Activated CD4-positive, alpha-beta memory T cell treated with anti-CD3 and anti-CD28 coated beads, Interleukin-2, amount 10 ng/mL, durations not matched to agents 7 days and 5 days (primary cell): ENCODE measurements around the gene TBC1D3. TPM values are rescaled to one million over a fixed set of nuclear protein-coding genes. Genes with fewer than 3 reads are reported as not detected.
"Not testable (repeated sequence)": the region's sequence is repeated elsewhere in the genome, so short reads cannot be mapped to it uniquely, and the experiment has no call there.

Experiments
- CTCF ChIA-PET: fragments of 350-600 bp; sonication (Branson Sonifier 250); formaldehyde crosslinking; loops from one replicate; lab custom pipeline; 2021; ENCODE audit warnings: antibody characterized with exemption, inconsistent platforms; lab: Charles Lee
- POLR2A ChIA-PET: fragments of 350-600 bp; sonication (Branson Sonifier 250); formaldehyde crosslinking; loops from one replicate; lab custom pipeline; 2021; ENCODE audit warnings: antibody characterized with exemption; lab: Charles Lee
- DNase-seq: peaks from one replicate; pipeline ENCODE4 v3.0.0-alpha.2; 2020
- H3K27ac Mint-ChIP-seq: one replicate; pipeline ENCODE4 v1.8.0; 2021; ENCODE audit warnings: mild to moderate bottlenecking, mixed read lengths
- H3K27me3 Mint-ChIP-seq: one replicate; pipeline ENCODE4 v1.8.0; 2021; ENCODE audit warnings: mixed read lengths
- H3K36me3 Mint-ChIP-seq: one replicate; pipeline ENCODE4 v1.8.0; 2021; ENCODE audit warnings: low read depth, mixed read lengths
- H3K4me1 Mint-ChIP-seq: one replicate; pipeline ENCODE4 v1.8.0; 2021; ENCODE audit warnings: mixed read lengths
- H3K4me3 Mint-ChIP-seq: one replicate; pipeline ENCODE4 v1.8.0; 2021; ENCODE audit warnings: mild to moderate bottlenecking, mixed read lengths
- H3K9me3 Mint-ChIP-seq: one replicate; pipeline ENCODE4 v1.8.0; 2021; ENCODE audit warnings: mixed read lengths
- total RNA-seq, 2 experiments: library from RNA; stranded (reverse); gene quantifications; one replicate each; pipeline ENCODE4 v1.2.3, GENCODE V29; 2021

Gene TBC1D3
- not detected for total RNA-seq

DNA sequence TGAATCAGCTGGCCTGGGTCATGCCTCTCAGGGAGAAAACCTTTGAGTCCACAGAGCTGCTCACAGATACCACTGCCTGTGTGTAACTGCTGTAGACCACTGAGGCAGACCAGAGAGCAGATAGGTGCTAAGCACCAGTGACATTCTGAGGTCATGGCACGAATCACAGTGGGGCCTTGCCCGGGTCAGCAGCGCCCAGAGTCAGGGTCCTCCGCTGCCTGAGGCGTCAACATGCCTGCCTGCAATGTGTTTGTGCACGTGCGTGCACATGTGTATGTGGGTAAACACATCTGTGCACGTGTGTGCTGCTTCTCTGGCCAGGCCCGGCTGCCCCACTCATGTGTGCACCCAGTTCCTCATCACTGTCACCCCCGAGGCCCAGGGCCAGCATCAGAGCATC lies at the start of gene TBC1D3:
Gene TBC1D3, minus strand, starts transcription at position 101 of the 400 bp plus-strand sequence. CDS start 1,526 bp downstream, outside the sequence.
- H3K36me3 Mint-ChIP-seq, H3K27ac Mint-ChIP-seq, H3K4me1 Mint-ChIP-seq, POLR2A ChIA-PET, H3K4me3 Mint-ChIP-seq, H3K9me3 Mint-ChIP-seq, CTCF ChIA-PET, H3K27me3 Mint-ChIP-seq, DNase-seq: not testable (repeated sequence)

DNA sequence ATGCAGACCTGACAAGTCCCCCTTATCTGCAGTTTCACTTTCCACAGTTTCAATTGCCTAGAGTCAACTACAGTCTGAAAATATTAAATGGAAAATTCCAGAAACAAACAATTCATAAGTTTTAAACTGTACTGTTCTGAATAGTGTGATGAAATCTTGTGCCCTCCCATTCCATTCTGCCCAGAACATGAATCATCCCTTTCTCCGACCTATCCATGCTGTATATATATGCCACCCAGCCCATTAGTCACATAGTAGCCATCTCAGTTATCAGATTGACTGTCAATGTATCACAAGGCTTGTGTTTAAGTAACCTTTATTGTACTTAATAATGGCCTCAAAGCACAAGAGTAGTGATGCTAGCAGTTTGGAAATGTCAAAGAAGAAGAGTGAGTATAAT lies 40.4 kb upstream of the TBC1D3 start:
- DNase-seq, POLR2A ChIA-PET, CTCF ChIA-PET, H3K27ac Mint-ChIP-seq, H3K27me3 Mint-ChIP-seq, H3K9me3 Mint-ChIP-seq, H3K4me1 Mint-ChIP-seq, H3K36me3 Mint-ChIP-seq, H3K4me3 Mint-ChIP-seq: not testable (repeated sequence)

DNA sequence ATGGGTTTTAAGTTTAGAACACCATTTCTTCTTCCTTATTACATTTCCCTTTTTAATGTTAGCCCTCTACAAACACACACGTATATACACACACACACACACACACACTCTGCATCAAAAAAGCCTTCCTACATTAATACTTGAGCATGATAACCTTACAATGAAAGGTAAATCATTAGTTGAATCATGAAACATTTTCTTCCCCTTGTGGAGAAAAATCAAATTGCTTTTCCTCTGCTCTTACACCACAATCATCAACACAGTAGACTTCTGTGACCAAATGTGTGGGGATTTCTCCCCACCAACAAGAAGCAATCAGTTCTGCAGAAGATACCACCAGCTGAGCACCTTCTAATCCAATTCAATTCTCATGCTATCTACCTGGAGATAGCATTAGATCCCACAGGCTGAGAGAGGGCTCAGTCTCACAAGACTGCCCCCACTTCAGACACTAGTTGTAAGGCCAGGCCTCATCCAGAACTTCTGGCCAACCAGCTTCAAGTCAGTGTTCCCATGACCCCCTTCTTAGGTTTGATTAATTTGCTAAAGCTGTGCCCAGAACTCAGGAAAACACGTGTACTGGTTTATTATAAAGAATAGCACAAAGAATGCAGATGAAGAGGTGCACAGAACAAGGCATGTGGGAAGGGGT lies 33.6 kb upstream of the TBC1D3 start:
- H3K27ac Mint-ChIP-seq, H3K4me3 Mint-ChIP-seq, H3K27me3 Mint-ChIP-seq, DNase-seq, H3K9me3 Mint-ChIP-seq, H3K4me1 Mint-ChIP-seq, POLR2A ChIA-PET, CTCF ChIA-PET, H3K36me3 Mint-ChIP-seq: not testable (repeated sequence)

DNA sequence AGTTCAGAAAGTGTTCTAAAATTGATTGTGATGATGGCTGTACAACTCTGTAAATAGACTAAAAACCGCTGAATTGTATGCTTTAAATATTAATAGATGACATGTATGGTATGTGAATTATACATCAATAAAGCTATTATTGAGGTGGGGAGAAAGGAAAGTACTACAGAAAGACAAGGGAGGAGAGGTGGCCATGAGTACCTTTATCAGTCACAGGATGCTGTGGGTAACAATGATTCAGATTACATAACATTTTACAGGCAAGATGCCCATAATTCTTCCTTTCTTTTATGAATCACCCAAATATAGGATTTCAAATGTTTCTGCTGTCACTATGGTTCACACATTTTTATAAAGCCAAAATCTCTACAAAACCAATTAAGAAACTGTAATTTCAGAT lies 28.5 kb upstream of the TBC1D3 start:
- H3K4me1 Mint-ChIP-seq, CTCF ChIA-PET, H3K36me3 Mint-ChIP-seq, POLR2A ChIA-PET, H3K9me3 Mint-ChIP-seq, H3K27ac Mint-ChIP-seq, DNase-seq, H3K27me3 Mint-ChIP-seq, H3K4me3 Mint-ChIP-seq: not testable (repeated sequence)

DNA sequence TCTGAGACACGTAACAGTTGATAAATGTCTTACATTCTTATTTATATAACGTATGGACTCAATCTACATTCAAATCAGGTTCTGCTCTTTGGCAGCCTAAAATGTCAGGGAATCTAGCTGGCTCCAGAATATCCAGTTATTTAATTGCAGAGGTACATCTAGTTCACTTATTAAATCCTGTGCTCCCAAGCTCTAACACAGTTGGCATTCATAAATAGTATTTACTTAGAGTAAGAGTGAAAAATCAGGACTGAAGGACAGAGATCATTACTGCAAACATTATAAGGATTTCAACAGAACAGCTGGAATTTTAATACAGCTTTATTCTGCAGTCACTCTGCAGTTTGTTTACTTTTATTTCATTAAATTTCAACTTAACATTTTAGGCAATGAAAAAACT lies 7.9 kb upstream of the TBC1D3 start:
- H3K36me3 Mint-ChIP-seq, H3K9me3 Mint-ChIP-seq, H3K27me3 Mint-ChIP-seq, CTCF ChIA-PET, H3K4me3 Mint-ChIP-seq, DNase-seq, POLR2A ChIA-PET, H3K27ac Mint-ChIP-seq, H3K4me1 Mint-ChIP-seq: not testable (repeated sequence)

DNA sequence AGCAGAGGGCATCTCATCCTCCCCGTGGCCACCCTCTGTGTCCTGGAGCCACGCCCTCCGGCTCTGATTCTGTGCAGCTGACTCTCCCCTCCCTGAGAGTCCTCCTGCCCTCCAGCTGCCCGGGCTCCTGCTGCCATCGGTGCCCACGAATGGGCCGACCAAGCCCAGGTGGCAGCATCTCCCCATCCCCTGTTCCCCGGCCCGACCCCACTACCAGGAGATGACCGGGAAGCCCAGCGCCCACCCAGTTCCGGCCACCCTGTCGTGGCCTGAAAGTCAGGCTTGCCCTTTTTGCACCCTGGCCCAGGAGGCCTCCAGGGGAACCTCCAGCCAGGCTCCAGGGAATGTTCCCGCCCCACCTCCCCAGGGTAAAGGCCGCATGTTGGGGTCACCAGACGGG lies 57.5 kb downstream of the TBC1D3 start:
- H3K27me3 Mint-ChIP-seq, H3K36me3 Mint-ChIP-seq, H3K4me1 Mint-ChIP-seq, POLR2A ChIA-PET, CTCF ChIA-PET, DNase-seq, H3K4me3 Mint-ChIP-seq, H3K27ac Mint-ChIP-seq, H3K9me3 Mint-ChIP-seq: not testable (repeated sequence)

Other genes starting within 250 kb of the TBC1D3 start
- 10 to 100 TPM; 19.9 to 20.2 TPM for gene TBC1D3L, start 203.5 kb downstream of the TBC1D3 start, total RNA-seq
- gene TBC1D3D, start 188.6 kb downstream of the TBC1D3 start, total RNA-seq, result under 1 TPM; 0.33 to 0.53 TPM
- not detected for gene TBC1D3C, start 123.9 kb downstream of the TBC1D3 start, total RNA-seq
- gene TBC1D3E, start 64.6 kb downstream of the TBC1D3 start, total RNA-seq, result not detected
- 10 to 100 TPM; 25.2 to 26.9 TPM for gene MRPL45, start 104.6 kb upstream of the TBC1D3 start, total RNA-seq
- gene GPR179, start 151.4 kb upstream of the TBC1D3 start, total RNA-seq, result under 1 TPM in 1 of 2 experiments, not detected in 1; 0.08 TPM
- gene SOCS7, start 159.3 kb upstream of the TBC1D3 start, total RNA-seq, result 10 to 100 TPM; 14.1 to 15.0 TPM
- under 1 TPM; 0.73 to 0.81 TPM for gene ARHGAP23, start 235.9 kb upstream of the TBC1D3 start, total RNA-seq